NCI-H1417 treated with DMSO at 0.1 percent for 48 hours (cell line): ENCODE measurements around the gene MYH7.
A peak's percentile ranks its signal among the peaks of the same experiment; 100 is the strongest.
"Not testable (repeated sequence)": the region's sequence is repeated elsewhere in the genome, so short reads cannot be mapped to it uniquely, and the experiment has no call there.

ENCODE experiments used
- DNase-seq: peaks from one replicate; lab custom pipeline; 2025; lab: John Stamatoyannopoulos, UW

Gene MYH7

DNA sequence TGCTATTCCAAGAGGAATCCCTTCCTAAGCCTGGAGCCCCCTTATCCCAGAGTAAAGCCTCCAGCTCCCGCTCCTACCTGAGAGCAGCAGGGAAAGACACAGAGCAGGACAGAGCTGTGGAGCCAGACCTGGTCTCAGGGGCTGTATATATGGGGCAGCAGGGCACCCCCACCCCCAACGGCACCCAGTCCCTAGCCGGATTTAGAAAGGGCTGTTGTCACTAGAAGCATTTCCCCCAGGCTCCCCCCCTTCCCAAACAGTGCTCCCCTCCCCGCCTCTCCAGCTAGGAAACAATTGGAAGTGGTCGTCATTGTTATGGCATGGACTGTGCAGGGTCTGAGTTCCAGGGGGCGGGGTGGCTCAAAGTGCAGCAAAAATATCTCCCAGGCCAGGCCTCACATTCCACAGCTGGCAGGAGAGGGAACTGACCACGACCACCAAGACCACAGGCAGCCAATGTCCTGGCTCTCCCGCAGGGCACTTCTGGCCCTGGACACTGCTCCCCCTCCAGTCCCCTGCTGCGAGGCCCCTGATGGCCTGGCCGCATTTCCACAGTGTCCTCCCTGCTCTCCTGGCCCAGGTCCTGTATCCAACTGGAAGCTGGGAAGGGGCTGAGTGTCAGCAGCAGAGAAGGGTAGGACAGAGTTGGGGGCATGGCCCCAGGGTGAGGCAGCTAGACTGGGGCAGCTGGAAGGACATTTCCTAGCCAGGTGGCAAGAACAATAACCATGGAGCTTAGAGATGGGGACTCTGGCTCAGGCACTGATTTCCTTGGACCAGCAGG is at the start of gene MYH7:
MYH7 (minus strand) TSS at position 118 of the 784 bp plus-strand sequence. CDS start 1,928 bp downstream, outside the sequence.
- no peak for DNase-seq

DNA sequence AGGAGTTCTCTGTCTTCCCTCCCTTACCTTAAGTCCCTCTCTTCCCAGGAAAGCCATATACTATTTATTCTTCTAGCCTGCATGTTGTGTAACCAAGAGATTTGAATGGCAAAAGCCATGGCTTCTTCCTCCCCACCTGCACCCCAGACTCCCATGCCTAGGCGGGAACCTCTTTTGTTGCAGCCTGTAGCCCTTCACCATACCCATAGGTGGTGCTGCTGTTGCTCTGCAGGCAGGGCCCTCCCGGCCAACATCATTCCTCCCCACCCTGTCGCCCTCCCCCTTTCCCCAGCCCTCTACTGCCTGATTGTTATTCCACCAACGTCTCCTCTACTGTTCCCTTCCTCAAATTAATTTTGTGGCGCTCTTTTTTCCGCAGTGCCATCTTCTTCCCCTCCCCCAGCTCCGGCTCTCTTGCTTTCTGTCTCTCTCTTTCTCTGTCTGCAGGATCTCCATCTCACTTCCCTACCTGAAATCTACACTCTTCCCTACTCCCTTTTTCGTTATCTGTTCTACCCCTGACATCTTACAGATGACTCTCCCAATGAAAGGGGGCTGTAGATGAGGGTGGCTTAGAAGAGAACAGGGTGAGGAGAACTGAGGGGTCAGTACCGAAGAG is 47.9 kb upstream of the MYH7 start:
- DNase-seq: no peak

- DNase-seq: no peak
Measured at GRCh38 chr14:23482823-23483148, 47.3 kb upstream of the MYH7 start.

GRCh38 chr14:23481979-23482822 is 46.7 kb upstream of the MYH7 start:
- no peak for DNase-seq

- no peak for DNase-seq
Measured at GRCh38 chr14:23481362-23481970, 46.0 kb upstream of the MYH7 start.

DNA sequence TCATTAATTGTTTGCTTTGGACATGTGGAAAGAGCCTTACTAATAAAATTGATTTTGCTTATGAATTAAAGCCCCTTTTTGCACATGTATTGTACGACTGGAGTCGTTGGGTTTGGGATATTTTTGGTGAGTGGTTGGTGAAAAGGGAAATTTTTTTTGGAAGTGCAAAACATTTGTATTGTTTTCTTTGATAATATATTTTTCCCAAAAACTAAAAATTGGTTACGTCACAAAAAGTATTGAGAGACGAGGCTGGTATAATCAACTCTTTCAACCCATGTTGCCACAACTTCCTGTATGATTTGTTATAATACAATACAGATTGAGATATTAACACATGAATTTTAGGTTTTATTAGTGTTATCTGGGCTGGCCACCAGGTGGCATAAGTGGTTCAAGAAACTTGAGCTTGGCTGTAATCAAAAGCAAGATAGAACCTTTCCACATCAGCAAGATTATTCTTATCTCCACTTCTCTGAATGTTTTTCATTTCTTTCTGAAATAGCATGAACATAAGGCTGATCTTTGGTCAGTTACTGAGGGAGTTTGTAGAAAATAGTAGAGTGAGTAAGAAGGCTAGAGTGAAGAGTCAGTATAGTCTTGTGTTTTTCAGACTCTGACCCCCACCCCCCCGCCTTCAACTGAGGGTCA is 42.8 kb upstream of the MYH7 start:
- no peak for DNase-seq

- DNase-seq: no peak
Measured at GRCh38 chr14:23470947-23471346, 35.5 kb upstream of the MYH7 start.

DNA sequence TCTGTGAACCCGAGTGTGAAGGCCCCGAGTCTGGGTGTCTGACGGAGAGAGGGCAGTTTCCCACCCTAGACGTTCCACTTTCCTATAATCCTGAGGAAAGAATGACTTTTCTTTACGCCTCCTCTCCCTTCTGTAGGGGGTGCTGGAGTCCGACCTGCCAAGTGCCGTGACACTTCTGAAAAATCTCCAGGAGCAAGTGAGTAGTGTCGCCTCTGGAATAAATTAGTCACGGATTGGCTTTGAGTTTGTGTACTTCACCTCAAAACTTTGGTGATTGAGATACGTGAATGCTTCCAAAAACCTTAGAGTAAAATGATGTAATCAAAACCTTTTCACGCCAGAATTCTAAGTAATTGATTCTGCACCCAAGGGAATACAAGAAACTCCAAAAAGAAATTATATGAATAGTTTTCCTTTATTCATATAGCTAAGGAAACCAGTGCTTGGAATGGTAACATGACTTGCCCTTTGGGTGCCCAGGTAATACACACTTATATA is 34.5 kb upstream of the MYH7 start:
- DNase-seq: no peak

DNA sequence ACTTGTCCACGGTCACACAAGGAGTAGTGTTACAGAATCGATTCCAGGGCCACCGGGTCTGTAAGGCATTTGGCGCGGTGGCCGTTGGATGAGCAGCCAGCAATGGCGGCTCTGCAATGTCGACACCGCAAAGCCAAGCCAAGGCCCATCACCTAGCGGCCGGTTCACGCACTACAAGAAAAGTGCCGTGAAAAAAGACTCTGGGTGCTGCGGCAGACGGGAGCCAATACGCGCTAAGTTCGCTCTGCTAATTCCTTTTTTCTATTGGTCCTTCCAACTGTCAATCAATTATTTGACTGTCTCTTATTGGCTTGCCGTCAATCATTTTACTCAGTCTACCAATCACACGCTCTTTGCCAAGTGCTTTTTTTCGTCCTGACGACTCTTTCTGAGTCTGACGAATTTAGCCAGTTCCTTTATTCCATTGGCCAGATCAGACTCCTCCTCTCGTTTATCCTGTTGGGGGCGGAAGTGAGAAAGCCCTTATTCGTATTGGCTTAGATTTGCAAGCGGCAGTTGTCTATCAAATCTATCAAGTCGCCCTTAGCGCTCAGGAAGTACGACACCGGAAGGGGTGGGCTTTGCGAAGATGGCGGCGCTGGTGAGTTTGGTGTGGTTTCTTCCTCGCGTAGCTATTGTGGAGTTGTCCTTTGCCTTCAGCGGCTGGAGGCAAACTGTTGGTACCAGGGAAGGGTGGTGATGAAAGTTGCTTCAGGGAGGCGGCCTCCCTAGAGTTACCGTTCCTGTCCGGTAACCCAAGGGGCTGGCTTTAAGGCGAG is 33.9 kb upstream of the MYH7 start, which contains the start of gene NGDN:
NGDN (plus strand) TSS at position 577 of the 779 bp plus-strand sequence; CDS start at position 590, 13 bp downstream.
- DNase-seq: peak; percentile 99

DNA sequence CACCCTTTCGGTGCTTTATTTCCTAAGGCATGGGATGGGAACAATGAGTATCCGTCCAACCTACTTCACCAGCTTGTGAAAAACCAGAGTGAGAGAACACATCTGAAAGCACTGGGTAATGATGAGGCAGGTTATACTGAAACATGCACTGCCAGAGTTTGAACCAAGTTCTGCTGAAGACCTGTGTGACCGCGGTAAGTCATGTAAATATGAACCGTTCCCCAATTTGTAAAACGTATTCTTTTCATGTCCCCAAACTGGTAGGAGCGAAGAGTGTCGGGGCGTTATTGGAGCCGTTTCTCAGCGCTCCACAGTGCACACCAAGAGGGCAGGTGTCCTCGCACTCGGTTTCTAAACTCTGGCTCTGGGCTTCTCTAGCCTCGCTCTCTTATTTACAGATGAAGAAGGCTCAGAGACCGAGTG is 33.3 kb upstream of the MYH7 start:
- no peak for DNase-seq

GRCh38 chr14:23465261-23465660 is 29.8 kb upstream of the MYH7 start:
- DNase-seq: no peak

GRCh38 chr14:23464700-23465099 is 29.2 kb upstream of the MYH7 start:
- DNase-seq: no peak

DNA sequence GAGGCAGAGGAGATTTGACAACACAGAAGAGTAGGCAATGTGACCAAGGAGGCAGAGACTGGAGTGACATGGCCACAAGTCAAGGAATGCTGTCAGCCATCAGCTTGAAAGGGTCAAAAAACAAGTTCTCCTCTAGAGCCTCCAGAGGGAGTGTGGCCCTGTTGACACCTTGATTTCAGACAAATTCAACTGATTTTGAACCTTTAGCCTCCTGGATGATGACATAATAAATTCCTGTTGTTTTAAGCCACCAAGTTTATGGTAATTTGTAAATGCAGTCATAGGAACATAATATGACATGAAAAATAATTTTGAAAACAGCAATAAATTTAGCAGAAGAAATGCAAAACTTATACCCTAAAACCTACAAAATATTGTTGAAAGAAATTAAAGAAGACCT is 25.5 kb upstream of the MYH7 start:
- no peak for DNase-seq

DNA sequence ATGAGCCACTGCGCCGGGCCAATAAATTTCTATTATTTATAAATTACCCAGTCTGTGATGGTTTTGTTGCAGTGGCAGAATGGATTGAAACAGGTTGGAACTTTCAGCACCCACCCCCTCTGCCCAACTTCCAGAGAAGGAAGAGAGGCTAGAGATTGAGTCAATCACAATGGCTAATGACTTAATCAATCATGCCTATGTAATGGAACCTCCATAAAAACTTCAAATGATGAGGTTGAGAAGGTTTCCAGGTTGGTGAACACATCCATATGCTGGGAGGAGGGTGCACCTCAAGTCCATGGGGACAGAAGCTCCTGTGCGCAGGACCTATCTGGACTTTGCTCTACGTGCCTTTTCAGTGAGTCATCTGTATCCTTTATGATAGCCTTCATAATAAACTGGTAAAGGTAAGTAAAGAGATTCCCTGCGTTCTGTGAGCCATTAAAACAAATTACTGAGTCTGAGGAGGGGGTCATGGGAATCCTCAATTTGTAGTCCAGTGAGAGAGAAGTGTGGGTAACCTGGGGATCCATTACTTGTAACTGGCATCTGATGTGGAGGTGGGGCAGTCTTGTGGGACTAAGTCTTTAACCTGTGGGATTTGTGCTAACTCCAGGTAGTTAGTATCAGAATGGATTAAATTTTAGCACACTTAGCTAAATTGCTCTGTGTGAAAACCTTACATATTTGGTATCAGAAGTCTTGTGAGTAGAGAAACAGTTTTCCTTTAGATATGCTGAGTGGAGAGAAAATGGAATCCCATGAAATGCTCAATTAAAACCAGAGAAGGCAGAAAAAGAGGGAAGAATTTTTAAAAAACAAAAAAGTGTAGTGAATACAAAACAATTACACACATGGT is 22.4 kb upstream of the MYH7 start:
- DNase-seq: no peak

DNA sequence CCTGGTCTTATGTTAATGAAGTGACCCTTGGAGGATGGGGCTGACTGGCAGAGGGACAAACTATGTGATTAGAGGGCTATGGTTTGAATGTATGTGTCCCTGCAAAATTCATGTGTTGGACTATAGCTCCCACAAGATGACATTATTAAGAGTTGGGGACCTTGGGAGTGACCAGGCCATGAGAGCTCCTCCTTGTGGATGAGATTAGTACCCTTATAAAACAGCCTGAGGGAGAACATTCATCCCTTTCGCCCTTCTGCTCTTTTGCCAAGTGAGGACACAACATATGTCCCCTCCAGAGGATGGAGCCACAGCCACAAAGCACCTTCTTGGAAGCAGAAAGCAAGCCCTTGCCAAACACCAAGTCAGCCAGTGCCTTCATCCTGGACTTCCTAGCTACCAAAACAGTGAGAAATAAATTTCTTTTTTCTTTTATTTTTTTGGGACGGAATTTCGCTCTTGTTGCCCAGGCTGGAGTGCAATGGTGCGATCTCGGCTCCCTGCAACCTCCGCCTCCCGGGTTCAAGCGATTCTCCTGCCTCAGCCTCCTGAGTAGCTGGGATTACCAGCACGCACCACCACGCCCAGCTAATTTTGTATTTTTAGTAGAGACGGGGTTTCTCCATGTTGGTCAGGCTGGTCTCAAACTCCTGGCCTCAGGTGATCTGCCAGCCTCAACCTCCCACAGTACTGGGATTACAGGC is 21.6 kb upstream of the MYH7 start:
- not testable (repeated sequence) for DNase-seq

DNA sequence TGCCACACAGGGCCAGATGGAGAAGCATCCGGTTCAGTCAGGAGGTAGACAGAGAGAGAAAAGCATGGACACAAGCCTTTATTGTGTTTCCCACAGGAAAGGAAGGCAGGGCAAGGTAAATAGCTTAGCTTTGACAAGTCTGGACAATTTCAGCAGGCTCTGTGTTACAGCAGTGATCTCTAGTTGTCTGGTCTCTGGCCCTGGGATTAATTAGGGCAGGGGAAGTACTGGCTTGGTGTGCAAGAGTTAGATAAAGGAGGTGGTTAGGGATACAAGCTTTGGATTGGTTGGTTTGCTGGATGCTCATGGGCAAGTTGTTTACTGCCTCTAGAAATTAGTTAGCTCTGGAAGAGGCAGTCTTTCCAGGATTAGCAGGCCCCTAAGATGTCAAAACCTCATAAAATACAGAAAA is 19.0 kb upstream of the MYH7 start:
- no peak for DNase-seq

GRCh38 chr14:23452237-23452636 is 16.8 kb upstream of the MYH7 start:
- no peak for DNase-seq

GRCh38 chr14:23450379-23450778 is 14.9 kb upstream of the MYH7 start:
- no peak for DNase-seq

DNA sequence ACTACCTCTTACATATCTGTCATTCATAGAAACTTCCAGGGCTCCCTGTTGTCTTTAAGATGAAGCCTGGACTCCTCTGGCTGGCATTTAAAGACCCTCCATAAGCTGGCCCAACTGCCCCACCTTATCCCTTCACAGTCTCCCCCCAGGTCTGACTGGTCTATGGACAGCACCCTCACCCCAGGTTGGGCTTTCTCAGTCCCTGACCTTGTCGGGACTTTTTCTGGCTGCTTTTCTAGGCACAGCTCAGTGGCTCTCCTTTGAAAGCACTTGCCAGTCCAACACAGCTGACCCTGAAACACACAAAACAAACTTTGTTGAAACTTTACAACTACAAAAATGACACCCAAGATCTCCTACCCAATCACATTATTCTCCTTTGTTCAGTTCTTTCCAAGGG is 13.9 kb upstream of the MYH7 start:
- no peak for DNase-seq
